IMR-90 (cell line): ENCODE measurements around the gene C1QTNF1. TPM values are rescaled to one million over a fixed set of nuclear protein-coding genes. Genes with fewer than 3 reads are reported as not detected.
A peak's percentile ranks its signal among the peaks of the same experiment; 100 is the strongest.

Source experiments
- ATAC-seq: fragments of 200-7000 bp; cut with Tn5 transposase; 2 replicates; pipeline ENCODE4 v1.9.1; 2020; ENCODE audit warnings: low read depth, mild to moderate bottlenecking, moderate library complexity
- BruUV-seq: library from RNA; stranded (reverse); fragments of 400-500 nt; replicated peaks from 2 replicates; lab custom pipeline; 2021; lab: Mats Ljungman, UMichigan
- CTCF ChIA-PET: fragments of 300-600 bp; formaldehyde crosslinking; extraction: SDS; loops from one replicate; lab custom pipeline; 2021; ENCODE audit warnings: antibody characterized with exemption; lab: Yijun Ruan, JAX
- POLR2A ChIA-PET: fragments of 300-600 bp; sonication (Branson Sonifier 250); formaldehyde crosslinking; loops from one replicate; lab custom pipeline; 2022; ENCODE audit warnings: antibody characterized with exemption; ENCODE audit not compliant: unreplicated experiment; lab: Charles Lee
- DNase-seq: peaks from one replicate; pipeline ENCODE4 v3.0.0; 2013
- H2AFZ ChIP-seq: replicated peaks from 2 replicates; pipeline ENCODE3; 2013; ENCODE audit warnings: low read length, mild to moderate bottlenecking; ENCODE audit not compliant: poor library complexity
- H2AK5ac ChIP-seq: 2 replicates; pipeline ENCODE4 v1.6.1; 2013; ENCODE audit warnings: low read depth, low read length, inconsistent platforms
- H2AK9ac ChIP-seq: replicated peaks from 2 replicates; pipeline ENCODE3; 2013; ENCODE audit warnings: mild to moderate bottlenecking, low read depth, low read length, moderate library complexity; ENCODE audit not compliant: poor library complexity
- H2BK120ac ChIP-seq: 2 replicates; pipeline ENCODE4 v1.6.1; 2013; ENCODE audit warnings: low read depth, low read length, inconsistent platforms
- H2BK15ac ChIP-seq: 3 replicates; pipeline ENCODE4 v1.6.1; 2013; ENCODE audit warnings: low read depth, low read length, inconsistent platforms
- H2BK20ac ChIP-seq: 2 replicates; pipeline ENCODE4 v1.6.1; 2013; ENCODE audit warnings: low read depth, mild to moderate bottlenecking, inconsistent platforms, low read length, moderate library complexity
- H2BK5ac ChIP-seq: 2 replicates; pipeline ENCODE4 v1.6.1; 2013; ENCODE audit warnings: mild to moderate bottlenecking, low read depth, low read length, inconsistent platforms; ENCODE audit not compliant: poor library complexity, severe bottlenecking
- H3K14ac ChIP-seq: replicated peaks from 2 replicates; pipeline ENCODE4 v1.6.1; 2013; ENCODE audit warnings: low read depth, low read length, inconsistent platforms
- H3K18ac ChIP-seq: 2 replicates; pipeline ENCODE4 v1.6.1; 2013; ENCODE audit warnings: low read depth, low read length, control low read depth
- H3K23ac ChIP-seq: 2 replicates; pipeline ENCODE4 v1.6.1; 2013; ENCODE audit warnings: low read depth, low read length, inconsistent platforms
- H3K27ac ChIP-seq: 2 replicates; pipeline ENCODE4 v1.5.1; 2013; ENCODE audit warnings: mild to moderate bottlenecking, control low read depth, low read length; ENCODE audit not compliant: insufficient read depth
- H3K27me3 ChIP-seq: 2 replicates; pipeline ENCODE4 v1.6.1; 2013; ENCODE audit warnings: low read length; ENCODE audit not compliant: control insufficient read depth, insufficient read depth
- H3K36me3 ChIP-seq: 2 replicates; pipeline ENCODE4 v1.6.1; 2013; ENCODE audit warnings: low read length, mixed read lengths; ENCODE audit not compliant: control insufficient read depth, insufficient read depth
- H3K4ac ChIP-seq: 2 replicates; pipeline ENCODE4 v1.6.1; 2013; ENCODE audit warnings: low read depth, low read length, inconsistent platforms
- H3K4me1 ChIP-seq: 2 replicates; pipeline ENCODE4 v1.6.1; 2013; ENCODE audit warnings: low read length, mixed read lengths; ENCODE audit not compliant: control insufficient read depth, insufficient read depth
- H3K4me2 ChIP-seq: 2 replicates; pipeline ENCODE4 v1.6.1; 2013; ENCODE audit warnings: low read depth, mild to moderate bottlenecking, control low read depth, low read length, moderate library complexity
- H3K4me3 ChIP-seq: 2 replicates; pipeline ENCODE4 v1.5.1; 2013; ENCODE audit warnings: low read depth, mild to moderate bottlenecking, control low read depth, low read length, moderate library complexity; ENCODE audit not compliant: insufficient read depth
- H3K56ac ChIP-seq: 2 replicates; pipeline ENCODE4 v1.6.1; 2013; ENCODE audit warnings: low read length, inconsistent platforms; ENCODE audit not compliant: insufficient read depth; ENCODE audit errors: extremely low read depth
- H3K79me1 ChIP-seq, 2 experiments: 2 replicates each; pipeline ENCODE4 v1.6.1; 2013; ENCODE audit warnings: low read length in 2 of 2, inconsistent platforms in 1 of 2, low read depth in 1 of 2
- H3K9ac ChIP-seq: 2 replicates; pipeline ENCODE4 v1.6.1; 2013; ENCODE audit warnings: low read depth, low read length, control low read depth
- H3K9me1 ChIP-seq: 2 replicates; pipeline ENCODE4 v1.6.1; 2013; ENCODE audit warnings: low read length, inconsistent platforms; ENCODE audit not compliant: insufficient read depth
- H3K9me3 ChIP-seq: 2 replicates; pipeline ENCODE4 v1.6.1; 2013; ENCODE audit warnings: low read length; ENCODE audit not compliant: control insufficient read depth, insufficient read depth
- H4K20me1 ChIP-seq: 2 replicates; pipeline ENCODE4 v1.6.1; 2013; ENCODE audit warnings: low read length, inconsistent platforms; ENCODE audit not compliant: insufficient read depth
- H4K5ac ChIP-seq: 2 replicates; pipeline ENCODE4 v1.6.1; 2013; ENCODE audit warnings: mild to moderate bottlenecking, low read depth, low read length, control low read depth
- H4K8ac ChIP-seq, 2 experiments: 2 replicates each; pipeline ENCODE4 v1.6.1; 2013; ENCODE audit warnings: low read depth in 2 of 2, low read length in 2 of 2, control low read depth in 1 of 2, inconsistent platforms in 1 of 2
- H4K91ac ChIP-seq: 2 replicates; pipeline ENCODE4 v1.6.1; 2013; ENCODE audit warnings: low read depth, low read length, inconsistent platforms; ENCODE audit not compliant: insufficient read depth
- BHLHE40 ChIP-seq: fragments of 150-350 bp; IDR thresholded peaks from 2 replicates; pipeline ENCODE4 v1.6.1; 2016; ENCODE audit warnings: mild to moderate bottlenecking, low read depth, low read length
- MAZ ChIP-seq: IDR thresholded peaks from 2 replicates; pipeline ENCODE4 v1.6.1; 2012; ENCODE audit warnings: low read depth, mild to moderate bottlenecking, low read length, improper control_type of control experiment, moderate library complexity, borderline replicate concordance
- MXI1 ChIP-seq: IDR thresholded peaks from 2 replicates; pipeline ENCODE4 v1.6.1; 2012; ENCODE audit warnings: low read depth, mild to moderate bottlenecking, low read length, moderate library complexity, borderline replicate concordance
- POLR2A ChIP-seq: IDR thresholded peaks from 2 replicates; pipeline ENCODE4 v1.6.1; 2012; ENCODE audit warnings: mild to moderate bottlenecking, low read depth, low read length
- WGBS, 2 experiments: methylation state at CpG; one replicate each; pipeline versions ENCODE4 v1.1.5 to v1.1.7; 2013; ENCODE audit warnings: missing lambda C conversion rate in 2 of 2; ENCODE audit not compliant: insufficient read length in 1 of 2; ENCODE audit errors: extremely low coverage in 2 of 2; 5-methylcytosine and 5-hydroxymethylcytosine counted together
- dilution Hi-C: fragments of 300-500 bp; cut with HindIII; formaldehyde crosslinking; loops from one replicate; pipeline ENCODE4 v1.14.3; 2018; ENCODE audit warnings: low sequenced_read_pairs; ENCODE audit not compliant: unreplicated experiment
- in situ Hi-C: fragments of 300-500 bp; cut with MboI; formaldehyde crosslinking; loops from 3 replicates; pipeline ENCODE4 v1.14.3; 2019; ENCODE audit warnings: low sequenced_read_pairs, inconsistent platforms, mixed read lengths
- intact Hi-C: fragments of 100-400 bp; cut with micrococcal nuclease; formaldehyde crosslinking; loops from 2 replicates; pipeline ENCODE4 v1.10.0; 2022
- polyA plus RNA-seq, 3 experiments: library from polyadenylated mRNA; depleted of rRNA; stranded (reverse); fragments of >200 nt; gene quantifications; 2 replicates each; pipeline ENCODE4 v1.2.3, GENCODE V29; 2012; ENCODE audit warnings: low replicate concordance in 1 of 3
- total RNA-seq: library from RNA; depleted of rRNA; stranded (reverse); fragments of >200 nt; gene quantifications from 2 replicates; pipeline ENCODE4 v1.2.3, GENCODE V29; 2012

C1QTNF1 gene
- total and polyA plus RNA-seq, 2 of the 4 experiments (the other 2 are of a cell fraction): 3.4 to 8.4 TPM

DNA sequence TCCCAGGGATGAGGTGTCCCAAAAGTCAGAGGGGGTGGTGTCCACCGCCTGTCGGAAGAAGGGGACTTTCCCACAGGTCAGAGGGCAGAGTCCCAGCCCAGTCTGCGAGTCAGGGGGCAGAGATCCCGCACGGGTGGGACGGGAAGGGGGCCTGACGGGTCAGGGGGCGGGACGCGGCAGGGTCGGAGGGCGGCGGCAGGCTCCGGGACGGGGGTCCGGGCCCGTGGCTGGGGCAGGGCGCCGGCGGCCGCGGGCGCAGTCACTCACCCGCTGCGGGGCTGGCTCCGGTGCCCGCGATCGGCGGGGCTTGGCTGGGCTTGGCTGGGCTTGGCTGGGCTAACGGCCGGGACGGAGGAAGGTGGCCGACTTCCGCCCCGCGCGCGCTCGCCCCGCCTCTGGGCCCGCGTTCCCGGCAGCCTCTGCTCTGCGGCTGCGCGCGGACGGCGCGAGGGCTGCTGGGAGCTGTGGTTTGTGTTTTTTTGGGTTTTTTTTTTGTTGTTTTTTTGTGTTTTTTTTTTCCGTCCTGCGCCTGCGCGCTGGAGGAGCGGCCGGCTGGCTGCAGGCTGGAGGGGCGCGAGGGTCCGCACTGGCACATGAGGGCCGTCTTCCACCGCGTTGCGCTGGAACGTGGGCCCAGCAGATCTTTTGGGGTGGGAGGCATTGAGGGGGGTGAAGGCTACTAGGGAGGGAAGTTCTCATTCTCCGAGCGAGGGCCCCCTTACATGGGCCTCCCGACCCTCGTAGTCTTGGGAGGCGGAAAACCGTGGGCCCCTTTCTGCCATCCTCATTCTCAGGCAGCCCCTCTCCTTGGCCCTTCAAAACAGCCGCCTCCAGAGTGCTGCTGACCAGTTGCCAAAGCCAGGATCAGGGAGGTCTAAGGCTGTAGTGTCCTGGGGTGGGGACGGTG, 14.3 kb upstream of the C1QTNF1 start, which contains the start of gene CANT1:
Gene CANT1 (minus strand): TSS at position 368 of the 907 bp plus-strand sequence. CDS start 12,142 bp downstream, outside the sequence.
- Histone ChIP-seq H3K18ac (peak within 1 kb of the TSS; percentile 78), H2BK120ac (peak within 1 kb of the TSS; percentile 69), H4K91ac (peak within 1 kb of the TSS; percentile 94), H2BK15ac (peak within 1 kb of the TSS; percentile 21; the same call in 1 of the 3 replicates), H3K14ac (peak within 1 kb of the TSS; percentile 94), H3K4me1 (peaks cover 16% of the 10 kb centered on the region), H3K4me2 (peak within 1 kb of the TSS; percentile 94), H2AK5ac (peak within 1 kb of the TSS; percentile 95), H3K79me1 (peaks cover 15 to 51% of the 10 kb centered on the region in 2 experiments; a peak in 3 of 4 replicates), H3K9me1 (peaks cover 21% of the 10 kb centered on the region), H3K4me3 (peak within 1 kb of the TSS; percentile 84), H2AFZ (peak within 1 kb of the TSS; percentile 96), H3K36me3 (peaks cover 10% of the 10 kb centered on the region), H4K8ac (peak within 1 kb of the TSS; percentile 100), H3K9ac (peak within 1 kb of the TSS; percentile 93), H3K56ac (peak within 1 kb of the TSS; percentile 74), H4K5ac (peak within 1 kb of the TSS; percentile 94), H2BK5ac (peak within 1 kb of the TSS; percentile 87), H3K23ac (peak within 1 kb of the TSS; percentile 83), H3K9me3 (no peaks in the 10 kb centered on the region), H3K4ac (peak within 1 kb of the TSS; percentile 97), H4K20me1 (peaks cover 39% of the 10 kb centered on the region), H2AK9ac (peak within 1 kb of the TSS; percentile 99), H3K27ac (peak within 1 kb of the TSS; percentile 94), H2BK20ac (no peak within 1 kb of the TSS), H3K27me3 (no peaks in the 10 kb centered on the region)
- 0% methylated on average over 27 of the region's 73 CpGs; no CpG with 5 or more reads in 1 of the 2 experiments for WGBS, 2 experiments
- peak; percentile 77 for DNase-seq
- dilution Hi-C loops: no loop called here
- peak; percentile 80 for TF ChIP-seq POLR2A
- no peak for TF ChIP-seq MXI1
- peak; percentile 68; the same call in 1 of the 2 replicates for TF ChIP-seq MAZ
- TF ChIP-seq BHLHE40: no peak
- TSS peak; percentile 63 for BruUV-seq
- intact Hi-C loops: no loop called here
- ATAC-seq: peak; percentile 98
- in situ Hi-C loops: loop anchor here (10.0 kb wide), 1 partner anchor 385 kb away; no protein-coding TSS in a partner anchor
- ChIA-PET CTCF (interaction anchor here (0.6 kb wide), 3 partner anchors 308 to 1705 kb away, joined by 3 to 6 read pairs (median 6); no protein-coding TSS in a partner anchor), POLR2A (interaction anchor here (0.6 kb wide), 2 partner anchors 20 to 829 kb away, joined by 3 to 9 read pairs; no protein-coding TSS in a partner anchor)
